Activated CD8-positive, alpha-beta T cell treated with anti-CD3 and anti-CD28 coated beads for 36 hours (primary cell): ENCODE measurements around the gene HOXA10. TPM values are rescaled to one million over a fixed set of nuclear protein-coding genes. Genes with fewer than 3 reads are reported as not detected.
A peak's percentile ranks its signal among the peaks of the same experiment; 100 is the strongest.

Experiments
- ATAC-seq: fragments of 200-7000 bp; cut with Tn5 transposase; one replicate; pipeline ENCODE4 v1.10.0; 2021; ENCODE audit warnings: mild to moderate bottlenecking, moderate library complexity
- CTCF ChIA-PET: fragments of 350-600 bp; sonication (Branson Sonifier 250); formaldehyde crosslinking; loops from one replicate; lab custom pipeline; 2021; ENCODE audit warnings: antibody characterized with exemption; lab: Charles Lee
- POLR2A ChIA-PET: fragments of 350-600 bp; sonication (Branson Sonifier 250); formaldehyde crosslinking; loops from one replicate; lab custom pipeline; 2021; ENCODE audit warnings: antibody characterized with exemption; lab: Charles Lee
- DNase-seq: peaks from one replicate; pipeline ENCODE4 v3.0.0-alpha.2; 2020
- H3K27ac Mint-ChIP-seq: one replicate; pipeline ENCODE4 v1.8.0; 2021; ENCODE audit warnings: mild to moderate bottlenecking, mixed read lengths
- H3K27me3 Mint-ChIP-seq: one replicate; pipeline ENCODE4 v1.8.0; 2021; ENCODE audit warnings: mixed read lengths
- H3K36me3 Mint-ChIP-seq: one replicate; pipeline ENCODE4 v1.8.0; 2021; ENCODE audit warnings: low read depth, mixed read lengths
- H3K4me1 Mint-ChIP-seq: one replicate; pipeline ENCODE4 v1.8.0; 2021; ENCODE audit warnings: low read depth, mixed read lengths
- H3K4me3 Mint-ChIP-seq: one replicate; pipeline ENCODE4 v1.8.0; 2021; ENCODE audit warnings: mild to moderate bottlenecking, moderate library complexity, mixed read lengths
- H3K9me3 Mint-ChIP-seq: one replicate; pipeline ENCODE4 v1.8.0; 2021; ENCODE audit warnings: mixed read lengths
- intact Hi-C: fragments of 100-400 bp; cut with micrococcal nuclease; formaldehyde crosslinking; loops from one replicate; pipeline ENCODE4 v1.10.0; 2022
- total RNA-seq, 2 experiments: library from RNA; stranded (reverse); gene quantifications; one replicate each; pipeline ENCODE4 v1.2.3, GENCODE V29; 2021
- TF ChIP-seq, protein P1 (sequence below): fragments of 200-600 bp; IDR thresholded peaks from one replicate; pipeline ENCODE4 v1.8.0; 2022; ENCODE audit warnings: antibody characterized with exemption, mild to moderate bottlenecking

The HOXA10 gene
- total RNA-seq, 2 experiments from 2014 or later, result not detected

DNA sequence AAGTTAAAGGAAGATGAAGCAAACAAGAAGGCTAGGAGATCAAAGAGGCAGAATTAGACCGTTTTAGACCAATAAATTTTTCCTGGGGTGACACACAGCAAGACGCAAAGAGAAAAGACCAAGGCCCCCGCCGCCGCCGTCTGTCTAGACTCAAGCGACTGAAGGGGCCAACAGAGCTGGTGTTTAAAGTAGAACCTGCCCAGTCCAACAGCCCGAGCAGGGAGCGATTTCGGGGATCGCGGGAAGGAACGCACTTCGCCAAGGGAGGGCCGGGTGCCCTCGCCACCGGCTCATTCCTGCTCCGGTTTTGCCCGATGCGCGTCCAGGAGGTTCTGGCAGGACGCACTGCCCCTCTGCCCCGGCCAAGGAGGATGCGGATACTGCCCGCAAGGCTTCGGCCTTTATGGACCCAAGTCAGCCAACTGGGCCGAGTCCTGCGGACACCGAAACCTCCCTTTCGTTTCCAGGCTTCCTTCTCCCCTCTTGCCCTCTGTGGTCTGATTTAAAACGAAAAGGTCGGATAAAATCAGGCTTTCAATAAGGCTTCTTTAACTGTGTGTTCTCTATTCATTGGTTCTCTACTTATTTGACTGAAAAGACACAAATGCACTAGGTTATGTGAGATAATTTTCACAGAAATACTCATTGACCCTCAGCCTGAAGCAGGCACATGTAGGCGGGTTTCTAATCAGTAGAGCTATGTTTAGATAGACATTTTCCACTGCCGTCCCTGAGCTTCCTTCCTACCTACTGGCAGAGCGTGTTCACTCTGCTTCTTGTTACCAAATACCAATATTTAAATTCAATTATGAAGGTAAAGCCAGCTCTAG, 15.5 kb downstream of the HOXA10 start:
- ChIA-PET POLR2A (no interaction called here), CTCF (interaction anchor here (0.7 to 2.1 kb wide), 12 partner anchors 8 to 479 kb away, joined by 3 to 15 read pairs (median 4); partner anchors contain the start of gene HOXA10)
- Mint-ChIP-seq H3K27me3 (peaks cover 82% of the 10 kb centered on the region), H3K27ac (no peak overlapping the region), H3K4me1 (peaks cover 34% of the 10 kb centered on the region), H3K4me3 (no peak overlapping the region), H3K36me3 (no peaks in the 10 kb centered on the region), H3K9me3 (no peaks in the 10 kb centered on the region)
- TF ChIP-seq, protein P1, sequence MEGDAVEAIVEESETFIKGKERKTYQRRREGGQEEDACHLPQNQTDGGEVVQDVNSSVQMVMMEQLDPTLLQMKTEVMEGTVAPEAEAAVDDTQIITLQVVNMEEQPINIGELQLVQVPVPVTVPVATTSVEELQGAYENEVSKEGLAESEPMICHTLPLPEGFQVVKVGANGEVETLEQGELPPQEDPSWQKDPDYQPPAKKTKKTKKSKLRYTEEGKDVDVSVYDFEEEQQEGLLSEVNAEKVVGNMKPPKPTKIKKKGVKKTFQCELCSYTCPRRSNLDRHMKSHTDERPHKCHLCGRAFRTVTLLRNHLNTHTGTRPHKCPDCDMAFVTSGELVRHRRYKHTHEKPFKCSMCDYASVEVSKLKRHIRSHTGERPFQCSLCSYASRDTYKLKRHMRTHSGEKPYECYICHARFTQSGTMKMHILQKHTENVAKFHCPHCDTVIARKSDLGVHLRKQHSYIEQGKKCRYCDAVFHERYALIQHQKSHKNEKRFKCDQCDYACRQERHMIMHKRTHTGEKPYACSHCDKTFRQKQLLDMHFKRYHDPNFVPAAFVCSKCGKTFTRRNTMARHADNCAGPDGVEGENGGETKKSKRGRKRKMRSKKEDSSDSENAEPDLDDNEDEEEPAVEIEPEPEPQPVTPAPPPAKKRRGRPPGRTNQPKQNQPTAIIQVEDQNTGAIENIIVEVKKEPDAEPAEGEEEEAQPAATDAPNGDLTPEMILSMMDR, result no peak
- intact Hi-C loops, result loop anchor here (5.0 kb wide), 2 partner anchors 39 to 84 kb away; partner anchors contain the start of gene EVX1
- ATAC-seq (no peak), DNase-seq (no peak)

DNA sequence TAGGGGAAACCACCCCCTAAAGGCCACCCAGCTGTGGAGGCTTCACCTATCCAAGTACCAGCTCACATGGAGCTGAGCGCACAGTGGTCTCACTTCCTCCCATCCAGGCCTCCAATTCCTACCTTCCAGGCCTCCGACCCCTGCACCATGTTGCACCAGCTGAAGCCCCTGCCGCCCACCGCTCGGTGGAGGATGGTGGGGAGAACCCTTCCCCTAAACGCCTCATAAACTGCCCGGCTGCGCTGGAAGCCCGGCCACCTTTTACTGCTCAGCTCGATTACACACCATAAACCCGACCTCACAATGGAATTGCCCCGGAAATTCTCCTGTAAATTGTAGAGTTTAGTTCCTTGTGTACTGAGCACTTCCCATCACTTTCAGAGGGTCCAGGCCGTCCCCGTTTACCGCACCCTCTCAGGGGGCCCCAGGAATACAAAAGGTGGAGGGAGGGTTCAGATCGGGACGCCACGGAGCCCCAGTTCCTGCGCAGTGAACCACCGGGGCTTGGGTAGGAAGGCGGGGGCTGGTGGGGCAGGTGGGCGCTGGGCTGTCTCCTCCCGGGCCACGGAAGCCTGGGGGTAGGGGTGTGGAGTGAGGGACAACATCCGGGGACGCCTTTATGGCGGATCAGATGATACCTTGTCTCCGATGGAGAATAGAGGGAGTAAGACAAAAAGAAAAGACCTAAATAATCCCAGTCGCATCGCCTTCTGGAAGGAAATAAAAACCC, 16.3 kb downstream of the HOXA10 start:
- peaks cover 82% of the 10 kb centered on the region for H3K27me3 Mint-ChIP-seq
- DNase-seq (no peak), ATAC-seq (no peak)
- H3K27ac Mint-ChIP-seq, result no peak overlapping the region
- TF ChIP-seq, protein P1, result no peak
- no peaks in the 10 kb centered on the region for H3K36me3 Mint-ChIP-seq
- H3K9me3 Mint-ChIP-seq, result no peaks in the 10 kb centered on the region
- H3K4me3 Mint-ChIP-seq, result no peak overlapping the region
- POLR2A ChIA-PET, result no interaction called here
- peaks cover 34% of the 10 kb centered on the region for H3K4me1 Mint-ChIP-seq
- CTCF ChIA-PET, result interaction anchor here (1.0 to 2.1 kb wide), 8 partner anchors 8 to 477 kb away, joined by 3 to 15 read pairs (median 4); partner anchors contain the start of gene HOXA10
- intact Hi-C loops, result loop anchor here (5.0 kb wide), 2 partner anchors 39 to 84 kb away; partner anchors contain the start of gene EVX1

DNA sequence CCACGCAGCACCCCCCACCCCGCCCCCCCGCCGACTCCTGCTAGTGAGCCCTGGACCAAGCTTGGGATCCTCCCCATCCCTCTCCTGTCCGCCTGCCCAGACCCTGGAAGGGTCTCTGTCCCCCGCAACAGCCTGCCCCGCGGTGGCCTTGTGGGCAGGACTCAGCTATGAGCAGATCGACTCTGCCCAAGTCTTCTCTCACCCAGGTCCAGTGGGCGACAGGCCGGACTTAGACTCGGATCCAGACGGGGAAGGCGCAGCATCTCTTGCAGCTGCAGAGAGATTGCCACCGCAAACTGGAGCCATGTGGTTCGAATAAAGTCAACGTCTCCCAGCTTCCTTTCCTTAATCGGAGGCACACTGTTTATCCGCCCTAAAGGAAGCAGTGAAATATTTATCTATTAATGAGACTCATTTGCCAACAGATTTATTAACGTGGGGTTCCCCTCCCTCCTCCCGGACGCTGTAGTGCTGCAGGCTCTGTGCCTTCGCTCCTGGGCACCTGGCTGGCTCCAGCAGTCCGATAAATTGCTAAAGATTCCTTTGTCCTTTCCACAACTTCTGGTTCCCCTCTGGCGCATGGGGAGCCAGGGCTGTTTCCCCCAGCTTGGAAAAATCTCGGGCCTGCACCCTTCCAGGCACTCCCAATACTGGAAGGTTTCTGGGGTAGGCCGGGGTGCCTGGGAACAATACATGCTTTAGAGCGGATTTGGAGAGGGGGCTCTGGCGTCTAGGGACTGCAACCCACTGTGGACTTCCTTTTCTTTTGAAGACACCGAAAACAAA, 17.0 kb downstream of the HOXA10 start:
- DNase-seq (no peak), ATAC-seq (no peak)
- intact Hi-C loops, result loop anchor here (5.0 kb wide), 2 partner anchors 40 to 85 kb away; partner anchors contain the start of gene EVX1
- Mint-ChIP-seq H3K4me3 (peak overlapping the region; percentile 33), H3K9me3 (no peaks in the 10 kb centered on the region), H3K27ac (no peak overlapping the region), H3K4me1 (peaks cover 34% of the 10 kb centered on the region), H3K36me3 (no peaks in the 10 kb centered on the region), H3K27me3 (peaks cover 79% of the 10 kb centered on the region)
- POLR2A ChIA-PET, result interaction anchor here (1.1 kb wide), 1 partner anchor 60 kb away, joined by 5 read pairs; no protein-coding TSS in a partner anchor
- TF ChIP-seq, protein P1, result no peak
- CTCF ChIA-PET, result interaction anchor here (0.7 to 1.3 kb wide), 8 partner anchors 9 to 476 kb away, joined by 3 to 5 read pairs (median 4); no protein-coding TSS in a partner anchor

DNA sequence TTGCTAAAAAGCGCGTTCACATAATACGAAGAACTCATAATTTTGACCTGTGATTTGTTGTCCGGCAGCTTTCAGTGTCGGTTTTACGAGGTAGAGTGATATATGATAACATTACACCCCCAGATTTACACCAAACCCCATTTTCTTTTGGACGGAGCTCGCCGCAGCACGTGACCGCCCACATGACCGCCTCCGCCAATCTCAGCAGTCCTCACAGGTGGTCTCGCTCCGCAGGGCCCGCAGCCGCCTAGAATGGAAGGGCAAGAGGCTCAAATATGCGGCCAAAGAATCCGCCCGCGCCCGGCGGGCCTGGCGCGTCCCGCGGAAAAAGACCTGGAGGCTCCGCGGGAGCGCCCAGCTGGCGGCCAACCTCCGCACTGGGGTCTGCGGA, 17.6 kb downstream of the HOXA10 start, which contains the start of gene HOXA7:
Gene HOXA7, minus strand, starts transcription at position 168 of the 391 bp plus-strand sequence. Its CDS starts 130 bp downstream, at position 38.
- TF ChIP-seq, protein P1, result no peak
- POLR2A ChIA-PET, result interaction anchor here (1.1 kb wide), 1 partner anchor 59 kb away, joined by 5 read pairs; no protein-coding TSS in a partner anchor
- no peak for ATAC-seq
- no peaks in the 10 kb centered on the region for H3K36me3 Mint-ChIP-seq
- peaks cover 83% of the 10 kb centered on the region for H3K27me3 Mint-ChIP-seq
- CTCF ChIA-PET, result interaction anchor here (0.7 to 1.3 kb wide), 4 partner anchors 20 to 39 kb away, joined by 3 to 4 read pairs (median 4); no protein-coding TSS in a partner anchor
- DNase-seq, result no peak
- intact Hi-C loops, result loop anchor here (5.0 kb wide), 2 partner anchors 41 to 86 kb away; partner anchors contain the start of gene EVX1
- peaks cover 41% of the 10 kb centered on the region for H3K4me1 Mint-ChIP-seq
- H3K27ac Mint-ChIP-seq, result peak within 1 kb of the TSS; percentile 42
- no peaks in the 10 kb centered on the region for H3K9me3 Mint-ChIP-seq
- H3K4me3 Mint-ChIP-seq, result peak within 1 kb of the TSS; percentile 51
